GM06990 (cell line): ENCODE data around the gene SORBS1.

Experiments used
- DNase-seq: peaks from one replicate; pipeline ENCODE4 v3.0.0-alpha.2; 2011; ENCODE audit not compliant: insufficient read length; ENCODE audit errors: extremely low read depth
- H3K27me3 ChIP-seq: replicated peaks from 2 replicates; pipeline ENCODE4 v1.6.0; 2011; ENCODE audit warnings: low read length; ENCODE audit not compliant: control insufficient read depth, insufficient read depth
- H3K36me3 ChIP-seq: 2 replicates; pipeline ENCODE4 v1.5.1; 2011; ENCODE audit warnings: low read length; ENCODE audit not compliant: control insufficient read depth, insufficient read depth
- H3K4me3 ChIP-seq: replicated peaks from 2 replicates; pipeline ENCODE4 v1.5.1; 2011; ENCODE audit warnings: low read depth, mild to moderate bottlenecking, control low read depth, low read length
- CTCF ChIP-seq: IDR thresholded peaks from 2 replicates; pipeline ENCODE4 v1.5.1; 2011; ENCODE audit warnings: low read length, control low read depth, mild to moderate bottlenecking, inconsistent platforms; ENCODE audit not compliant: insufficient read depth, poor library complexity, severe bottlenecking

The SORBS1 gene

GRCh38 chr10:95485056-95485844 is 75.9 kb downstream of the SORBS1 start:
- Histone ChIP-seq H3K36me3 (no peaks in the 10 kb centered on the region), H3K27me3 (no peaks in the 10 kb centered on the region), H3K4me3 (no peak overlapping the region)
- TF ChIP-seq CTCF: no peak
- no peak for DNase-seq

DNA sequence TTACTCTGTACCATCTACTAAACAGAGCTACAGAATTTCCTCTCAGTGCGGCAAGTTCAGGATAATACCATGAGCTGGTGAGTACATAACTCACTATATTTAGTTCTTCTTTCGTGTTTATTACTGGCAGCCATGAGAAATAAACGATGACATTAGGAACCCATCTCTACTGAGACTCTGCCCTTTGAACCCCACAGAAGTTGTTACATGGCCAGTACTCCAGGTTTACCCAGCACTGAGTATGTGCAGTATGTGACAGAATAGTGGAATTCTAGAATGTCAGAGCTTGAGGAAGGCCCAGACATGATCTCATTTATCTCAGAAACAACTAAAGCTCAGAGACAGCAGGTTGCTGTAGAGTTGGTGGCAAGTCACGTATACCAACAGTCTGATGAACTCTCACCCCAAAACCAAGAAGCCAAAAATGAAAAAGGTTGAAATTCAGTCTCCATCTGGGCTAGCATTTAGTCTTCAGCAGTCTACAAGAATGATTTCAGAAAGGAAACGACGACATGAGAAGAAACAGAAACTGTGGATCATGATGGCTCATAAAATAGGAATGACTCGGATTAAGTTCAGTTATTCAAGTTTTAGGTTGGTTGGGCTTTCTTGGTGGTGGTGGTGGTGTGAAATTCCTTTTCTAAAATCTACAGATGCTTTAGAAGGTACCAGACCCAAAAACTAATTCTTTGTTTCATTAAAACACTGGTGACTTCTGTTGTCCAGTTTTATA is 78.5 kb downstream of the SORBS1 start:
- Histone ChIP-seq H3K4me3 (no peak overlapping the region), H3K27me3 (no peaks in the 10 kb centered on the region), H3K36me3 (no peaks in the 10 kb centered on the region)
- no peak for DNase-seq
- TF ChIP-seq CTCF: no peak

DNA sequence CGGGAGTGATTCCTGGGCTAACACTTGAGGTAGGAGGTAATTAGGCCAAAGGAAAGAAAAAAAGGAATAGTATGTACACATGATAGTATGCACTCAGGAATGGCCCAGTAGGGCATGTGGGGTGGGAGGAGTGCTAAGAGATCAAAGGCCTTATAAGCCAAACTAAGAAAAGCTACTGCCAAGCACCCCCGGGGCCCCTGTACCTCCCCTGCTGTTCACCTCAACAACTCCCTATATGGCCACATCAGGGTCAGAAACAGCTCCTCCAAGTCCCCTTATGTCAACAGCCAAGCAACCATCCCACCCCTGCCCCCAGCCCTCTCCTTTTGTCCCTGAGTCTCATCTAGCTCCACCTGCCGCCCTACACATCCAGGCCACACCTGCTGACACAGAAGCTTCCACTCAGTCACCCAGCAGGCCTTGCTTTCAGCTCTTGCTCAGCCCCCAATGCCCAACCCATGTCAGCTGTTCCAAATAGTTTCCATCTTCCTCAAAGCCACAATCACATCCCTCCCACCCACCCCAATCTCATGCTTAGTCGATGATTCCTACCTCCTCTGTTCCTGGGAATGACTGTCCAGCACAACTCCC is 80.2 kb downstream of the SORBS1 start:
- Histone ChIP-seq H3K36me3 (no peaks in the 10 kb centered on the region), H3K27me3 (no peaks in the 10 kb centered on the region), H3K4me3 (no peak overlapping the region)
- DNase-seq: no peak
- no peak for TF ChIP-seq CTCF

- no peaks in the 10 kb centered on the region for H3K36me3 ChIP-seq
- DNase-seq: no peak
- H3K4me3 ChIP-seq: no peak overlapping the region
- H3K27me3 ChIP-seq: no peaks in the 10 kb centered on the region
- TF ChIP-seq CTCF: no peak
These were observed 80.9 kb downstream of the SORBS1 start for GRCh38 chr10:95480102-95480900.

DNA sequence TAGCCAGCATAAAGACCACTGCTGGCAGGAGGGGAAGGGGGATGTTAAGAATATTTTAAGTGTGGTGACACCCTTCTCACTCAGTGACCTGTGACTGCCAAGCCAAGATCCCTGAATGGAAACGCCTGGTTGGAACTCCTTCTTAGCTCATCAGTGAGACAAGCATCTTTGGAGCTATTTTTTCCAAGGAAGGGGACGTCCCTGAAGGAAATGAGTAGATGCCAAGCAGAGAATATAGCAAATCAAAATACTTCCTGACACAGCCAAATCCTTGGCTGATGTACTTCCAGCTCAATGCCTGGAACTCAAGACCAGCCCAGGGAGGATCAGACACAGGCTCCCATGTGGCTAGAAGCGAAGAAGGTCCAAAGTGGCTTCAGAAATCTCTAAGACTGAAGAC is 82.2 kb downstream of the SORBS1 start:
- no peaks in the 10 kb centered on the region for H3K27me3 ChIP-seq
- TF ChIP-seq CTCF: no peak
- no peak overlapping the region for H3K4me3 ChIP-seq
- no peak for DNase-seq
- H3K36me3 ChIP-seq: no peaks in the 10 kb centered on the region
